IMR-90 (cell line): ENCODE measurements around the gene LAIR1. TPM values are rescaled to one million over a fixed set of nuclear protein-coding genes. Genes with fewer than 3 reads are reported as not detected.
"Not testable (repeated sequence)": the region's sequence is repeated elsewhere in the genome, so short reads cannot be mapped to it uniquely, and the experiment has no call there.

Experiments used
- ATAC-seq: fragments of 200-7000 bp; cut with Tn5 transposase; 2 replicates; pipeline ENCODE4 v1.9.1; 2020; ENCODE audit warnings: low read depth, mild to moderate bottlenecking, moderate library complexity
- BruUV-seq: library from RNA; stranded (reverse); fragments of 400-500 nt; replicated peaks from 2 replicates; lab custom pipeline; 2021; lab: Mats Ljungman, UMichigan
- CTCF ChIA-PET: fragments of 300-600 bp; formaldehyde crosslinking; extraction: SDS; loops from one replicate; lab custom pipeline; 2021; ENCODE audit warnings: antibody characterized with exemption; lab: Yijun Ruan, JAX
- POLR2A ChIA-PET: fragments of 300-600 bp; sonication (Branson Sonifier 250); formaldehyde crosslinking; loops from one replicate; lab custom pipeline; 2022; ENCODE audit warnings: antibody characterized with exemption; ENCODE audit not compliant: unreplicated experiment; lab: Charles Lee
- DNase-seq: peaks from one replicate; pipeline ENCODE4 v3.0.0; 2013
- H2AFZ ChIP-seq: replicated peaks from 2 replicates; pipeline ENCODE3; 2013; ENCODE audit warnings: low read length, mild to moderate bottlenecking; ENCODE audit not compliant: poor library complexity
- H2AK5ac ChIP-seq: 2 replicates; pipeline ENCODE4 v1.6.1; 2013; ENCODE audit warnings: low read depth, low read length, inconsistent platforms
- H2AK9ac ChIP-seq: replicated peaks from 2 replicates; pipeline ENCODE3; 2013; ENCODE audit warnings: mild to moderate bottlenecking, low read depth, low read length, moderate library complexity; ENCODE audit not compliant: poor library complexity
- H2BK120ac ChIP-seq: 2 replicates; pipeline ENCODE4 v1.6.1; 2013; ENCODE audit warnings: low read depth, low read length, inconsistent platforms
- H2BK15ac ChIP-seq: 3 replicates; pipeline ENCODE4 v1.6.1; 2013; ENCODE audit warnings: low read depth, low read length, inconsistent platforms
- H2BK20ac ChIP-seq: 2 replicates; pipeline ENCODE4 v1.6.1; 2013; ENCODE audit warnings: low read depth, mild to moderate bottlenecking, inconsistent platforms, low read length, moderate library complexity
- H2BK5ac ChIP-seq: 2 replicates; pipeline ENCODE4 v1.6.1; 2013; ENCODE audit warnings: mild to moderate bottlenecking, low read depth, low read length, inconsistent platforms; ENCODE audit not compliant: poor library complexity, severe bottlenecking
- H3K14ac ChIP-seq: replicated peaks from 2 replicates; pipeline ENCODE4 v1.6.1; 2013; ENCODE audit warnings: low read depth, low read length, inconsistent platforms
- H3K18ac ChIP-seq: 2 replicates; pipeline ENCODE4 v1.6.1; 2013; ENCODE audit warnings: low read depth, low read length, control low read depth
- H3K23ac ChIP-seq: 2 replicates; pipeline ENCODE4 v1.6.1; 2013; ENCODE audit warnings: low read depth, low read length, inconsistent platforms
- H3K27ac ChIP-seq: 2 replicates; pipeline ENCODE4 v1.5.1; 2013; ENCODE audit warnings: mild to moderate bottlenecking, control low read depth, low read length; ENCODE audit not compliant: insufficient read depth
- H3K27me3 ChIP-seq: 2 replicates; pipeline ENCODE4 v1.6.1; 2013; ENCODE audit warnings: low read length; ENCODE audit not compliant: control insufficient read depth, insufficient read depth
- H3K36me3 ChIP-seq: 2 replicates; pipeline ENCODE4 v1.6.1; 2013; ENCODE audit warnings: low read length, mixed read lengths; ENCODE audit not compliant: control insufficient read depth, insufficient read depth
- H3K4ac ChIP-seq: 2 replicates; pipeline ENCODE4 v1.6.1; 2013; ENCODE audit warnings: low read depth, low read length, inconsistent platforms
- H3K4me1 ChIP-seq: 2 replicates; pipeline ENCODE4 v1.6.1; 2013; ENCODE audit warnings: low read length, mixed read lengths; ENCODE audit not compliant: control insufficient read depth, insufficient read depth
- H3K4me2 ChIP-seq: 2 replicates; pipeline ENCODE4 v1.6.1; 2013; ENCODE audit warnings: low read depth, mild to moderate bottlenecking, control low read depth, low read length, moderate library complexity
- H3K4me3 ChIP-seq: 2 replicates; pipeline ENCODE4 v1.5.1; 2013; ENCODE audit warnings: low read depth, mild to moderate bottlenecking, control low read depth, low read length, moderate library complexity; ENCODE audit not compliant: insufficient read depth
- H3K56ac ChIP-seq: 2 replicates; pipeline ENCODE4 v1.6.1; 2013; ENCODE audit warnings: low read length, inconsistent platforms; ENCODE audit not compliant: insufficient read depth; ENCODE audit errors: extremely low read depth
- H3K79me1 ChIP-seq, 2 experiments: 2 replicates each; pipeline ENCODE4 v1.6.1; 2013; ENCODE audit warnings: low read length in 2 of 2, inconsistent platforms in 1 of 2, low read depth in 1 of 2
- H3K9ac ChIP-seq: 2 replicates; pipeline ENCODE4 v1.6.1; 2013; ENCODE audit warnings: low read depth, low read length, control low read depth
- H3K9me1 ChIP-seq: 2 replicates; pipeline ENCODE4 v1.6.1; 2013; ENCODE audit warnings: low read length, inconsistent platforms; ENCODE audit not compliant: insufficient read depth
- H3K9me3 ChIP-seq: 2 replicates; pipeline ENCODE4 v1.6.1; 2013; ENCODE audit warnings: low read length; ENCODE audit not compliant: control insufficient read depth, insufficient read depth
- H4K20me1 ChIP-seq: 2 replicates; pipeline ENCODE4 v1.6.1; 2013; ENCODE audit warnings: low read length, inconsistent platforms; ENCODE audit not compliant: insufficient read depth
- H4K5ac ChIP-seq: 2 replicates; pipeline ENCODE4 v1.6.1; 2013; ENCODE audit warnings: mild to moderate bottlenecking, low read depth, low read length, control low read depth
- H4K8ac ChIP-seq, 2 experiments: 2 replicates each; pipeline ENCODE4 v1.6.1; 2013; ENCODE audit warnings: low read depth in 2 of 2, low read length in 2 of 2, control low read depth in 1 of 2, inconsistent platforms in 1 of 2
- H4K91ac ChIP-seq: 2 replicates; pipeline ENCODE4 v1.6.1; 2013; ENCODE audit warnings: low read depth, low read length, inconsistent platforms; ENCODE audit not compliant: insufficient read depth
- WGBS, 2 experiments: methylation state at CpG; one replicate each; pipeline versions ENCODE4 v1.1.5 to v1.1.7; 2013; ENCODE audit warnings: missing lambda C conversion rate in 2 of 2; ENCODE audit not compliant: insufficient read length in 1 of 2; ENCODE audit errors: extremely low coverage in 2 of 2; 5-methylcytosine and 5-hydroxymethylcytosine counted together
- dilution Hi-C: fragments of 300-500 bp; cut with HindIII; formaldehyde crosslinking; loops from one replicate; pipeline ENCODE4 v1.14.3; 2018; ENCODE audit warnings: low sequenced_read_pairs; ENCODE audit not compliant: unreplicated experiment
- in situ Hi-C: fragments of 300-500 bp; cut with MboI; formaldehyde crosslinking; loops from 3 replicates; pipeline ENCODE4 v1.14.3; 2019; ENCODE audit warnings: low sequenced_read_pairs, inconsistent platforms, mixed read lengths
- intact Hi-C: fragments of 100-400 bp; cut with micrococcal nuclease; formaldehyde crosslinking; loops from 2 replicates; pipeline ENCODE4 v1.10.0; 2022
- polyA plus RNA-seq, 3 experiments: library from polyadenylated mRNA; depleted of rRNA; stranded (reverse); fragments of >200 nt; gene quantifications; 2 replicates each; pipeline ENCODE4 v1.2.3, GENCODE V29; 2012; ENCODE audit warnings: low replicate concordance in 1 of 3
- total RNA-seq: library from RNA; depleted of rRNA; stranded (reverse); fragments of >200 nt; gene quantifications from 2 replicates; pipeline ENCODE4 v1.2.3, GENCODE V29; 2012

Gene LAIR1
- total and polyA plus RNA-seq, 2 of the 4 experiments (the other 2 are of a cell fraction): not detected

GRCh38 chr19:54370434-54370796 is 5.7 kb upstream of the LAIR1 start:
- H3K79me1 ChIP-seq, H3K14ac ChIP-seq, H3K4me1 ChIP-seq, H4K5ac ChIP-seq, in situ Hi-C loops, POLR2A ChIA-PET, H2BK5ac ChIP-seq, H2BK15ac ChIP-seq, H2AFZ ChIP-seq, ATAC-seq, intact Hi-C loops, H4K91ac ChIP-seq, H3K4ac ChIP-seq, H2BK20ac ChIP-seq, H3K36me3 ChIP-seq, H4K8ac ChIP-seq, H3K56ac ChIP-seq, H3K27ac ChIP-seq, H3K27me3 ChIP-seq, DNase-seq, H2AK9ac ChIP-seq, H4K20me1 ChIP-seq, H3K23ac ChIP-seq, H3K9ac ChIP-seq, H3K4me3 ChIP-seq, H3K9me3 ChIP-seq, H2AK5ac ChIP-seq, H3K18ac ChIP-seq, BruUV-seq, H2BK120ac ChIP-seq, H3K4me2 ChIP-seq, H3K9me1 ChIP-seq, dilution Hi-C loops, CTCF ChIA-PET: not testable (repeated sequence)
- WGBS, 2 experiments: 51% methylated on average over 3 of the region's 10 CpGs; no CpG with 5 or more reads in 1 of the 2 experiments

- H4K8ac ChIP-seq, H3K4me1 ChIP-seq, H4K20me1 ChIP-seq, POLR2A ChIA-PET, H2AFZ ChIP-seq, H2BK20ac ChIP-seq, H3K23ac ChIP-seq, H3K27ac ChIP-seq, H3K4ac ChIP-seq, H4K5ac ChIP-seq, H3K4me2 ChIP-seq, H4K91ac ChIP-seq, H2AK5ac ChIP-seq, BruUV-seq, CTCF ChIA-PET, H3K9me3 ChIP-seq, H2BK120ac ChIP-seq, in situ Hi-C loops, H3K36me3 ChIP-seq, H3K4me3 ChIP-seq, H3K9ac ChIP-seq, H3K14ac ChIP-seq, H2AK9ac ChIP-seq, ATAC-seq, DNase-seq, dilution Hi-C loops, H3K27me3 ChIP-seq, H2BK15ac ChIP-seq, H2BK5ac ChIP-seq, intact Hi-C loops, H3K56ac ChIP-seq, H3K18ac ChIP-seq, H3K79me1 ChIP-seq, H3K9me1 ChIP-seq: not testable (repeated sequence)
- WGBS, 2 experiments: no CpG with 5 or more reads among the region's 19 CpGs
These were observed 5.1 kb upstream of the LAIR1 start for GRCh38 chr19:54369688-54370433.
